GM19468 (cell line): Measurements from ENCODE around the gene COL25A1.

Experiments used
- ATAC-seq: cut with Tn5 transposase; IDR thresholded peaks from one replicate; pipeline ENCODE4 v1.9.1; 2021; ENCODE audit warnings: mild to moderate bottlenecking, moderate library complexity, moderate number of reproducible peaks; ENCODE audit not compliant: unreplicated experiment; ENCODE audit errors: extremely low read depth

The COL25A1 gene

GRCh38 chr4:108846568-108846967 is 455.9 kb downstream of the COL25A1 start:
- no peak for ATAC-seq

- no peak for ATAC-seq
Measured at GRCh38 chr4:108840426-108840975, 462.0 kb downstream of the COL25A1 start.

- no peak for ATAC-seq
Measured at GRCh38 chr4:108839333-108839732, 463.1 kb downstream of the COL25A1 start.

- ATAC-seq: no peak
Measured at GRCh38 chr4:108838451-108838850, 464.0 kb downstream of the COL25A1 start.

- no peak for ATAC-seq
Measured at GRCh38 chr4:108834835-108835384, 467.5 kb downstream of the COL25A1 start.

GRCh38 chr4:108834166-108834834 is 468.2 kb downstream of the COL25A1 start:
- no peak for ATAC-seq

- no peak for ATAC-seq
Measured at GRCh38 chr4:108833046-108833445, 469.4 kb downstream of the COL25A1 start.

- ATAC-seq: no peak
Measured at GRCh38 chr4:108831886-108832285, 470.6 kb downstream of the COL25A1 start.

GRCh38 chr4:108831291-108831690 is 471.2 kb downstream of the COL25A1 start:
- no peak for ATAC-seq

GRCh38 chr4:108830509-108831244 is 471.8 kb downstream of the COL25A1 start:
- ATAC-seq: peak; percentile 40

- ATAC-seq: no peak
Measured at GRCh38 chr4:108829966-108830492, 472.4 kb downstream of the COL25A1 start.

GRCh38 chr4:108828620-108829019 is 473.8 kb downstream of the COL25A1 start:
- no peak for ATAC-seq

- ATAC-seq: no peak
Measured at GRCh38 chr4:108825737-108826136, 476.7 kb downstream of the COL25A1 start.

- ATAC-seq: no peak
Measured at GRCh38 chr4:108821351-108821930, 481.0 kb downstream of the COL25A1 start.

- no peak for ATAC-seq
Measured at GRCh38 chr4:108820492-108821350, 481.7 kb downstream of the COL25A1 start.

GRCh38 chr4:108814326-108814725 is 488.1 kb downstream of the COL25A1 start:
- no peak for ATAC-seq

- ATAC-seq: no peak
Measured at GRCh38 chr4:108813261-108813660, 489.2 kb downstream of the COL25A1 start.

- no peak for ATAC-seq
Measured at GRCh38 chr4:108811486-108811885, 491.0 kb downstream of the COL25A1 start.

- no peak for ATAC-seq
Measured at GRCh38 chr4:108810087-108810486, 492.4 kb downstream of the COL25A1 start.
